CD1c-positive myeloid dendritic cell (primary cell): ENCODE data around the gene PPP1R14C.
"Not testable (repeated sequence)": the region's sequence is repeated elsewhere in the genome, so short reads cannot be mapped to it uniquely, and the experiment has no call there.

Source experiments
- DNase-seq: peaks from one replicate; pipeline ENCODE4 v3.0.0-alpha.2; 2016; ENCODE audit errors: extremely low spot score

Gene PPP1R14C, protein sequence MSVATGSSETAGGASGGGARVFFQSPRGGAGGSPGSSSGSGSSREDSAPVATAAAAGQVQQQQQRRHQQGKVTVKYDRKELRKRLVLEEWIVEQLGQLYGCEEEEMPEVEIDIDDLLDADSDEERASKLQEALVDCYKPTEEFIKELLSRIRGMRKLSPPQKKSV

DNA sequence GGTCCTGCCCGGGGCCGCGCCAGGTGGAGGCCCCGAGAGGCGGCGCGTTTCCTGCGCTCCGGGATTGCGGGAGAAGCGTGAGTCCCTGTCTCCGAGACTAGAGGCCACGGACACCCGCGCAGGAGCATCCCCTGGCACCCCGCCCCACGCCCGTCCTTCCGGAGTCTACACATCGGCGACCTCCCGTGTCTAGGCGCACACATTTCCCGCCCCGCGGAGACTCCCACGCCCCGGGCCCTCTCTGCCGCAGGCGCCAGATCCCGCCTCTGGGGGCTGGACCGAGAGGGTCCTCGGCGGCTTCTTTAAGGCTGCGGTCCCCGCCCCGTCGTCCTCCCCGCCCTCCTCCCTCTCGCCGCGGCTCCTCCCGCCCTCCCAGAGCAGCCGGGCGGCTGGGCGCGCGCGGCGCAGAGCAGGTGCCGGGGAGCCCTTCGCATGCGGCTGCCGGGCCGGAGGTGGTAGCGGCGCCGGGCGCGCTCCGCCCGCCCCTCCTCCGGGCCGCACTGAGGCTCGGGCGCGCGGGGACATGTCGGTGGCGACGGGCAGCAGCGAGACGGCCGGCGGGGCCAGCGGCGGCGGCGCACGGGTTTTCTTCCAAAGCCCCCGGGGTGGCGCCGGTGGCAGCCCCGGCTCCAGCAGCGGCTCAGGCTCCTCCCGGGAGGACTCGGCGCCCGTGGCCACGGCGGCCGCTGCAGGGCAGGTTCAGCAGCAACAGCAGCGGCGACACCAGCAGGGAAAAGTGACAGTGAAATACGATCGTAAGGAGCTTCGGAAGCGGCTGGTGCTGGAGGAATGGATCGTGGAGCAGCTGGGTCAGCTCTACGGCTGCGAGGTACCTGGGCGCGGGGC is at the start of gene PPP1R14C:
PPP1R14C (plus strand) TSS at position 375 of the 846 bp plus-strand sequence; CDS start at position 524, 149 bp downstream.
- DNase-seq: no peak

DNA sequence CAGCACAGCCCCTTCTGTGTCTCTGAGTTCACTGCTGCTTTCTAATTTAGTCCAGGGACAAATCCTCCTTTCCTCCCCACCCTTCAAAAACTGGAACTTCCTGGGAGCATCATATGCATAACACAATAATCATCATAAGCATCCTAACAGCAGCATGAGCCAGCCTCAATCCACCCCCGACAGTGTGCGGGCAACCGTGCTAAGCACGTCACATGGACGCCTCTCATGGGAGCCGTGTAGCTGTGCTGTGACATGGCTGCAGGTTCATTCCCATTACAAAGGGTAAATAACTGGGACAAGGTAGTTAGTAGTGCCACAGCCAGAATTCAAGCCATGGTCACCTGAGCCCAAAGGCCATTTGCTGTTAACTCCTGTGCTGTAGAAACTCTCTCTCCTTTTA is 49.4 kb upstream of the PPP1R14C start:
- DNase-seq: no peak

DNA sequence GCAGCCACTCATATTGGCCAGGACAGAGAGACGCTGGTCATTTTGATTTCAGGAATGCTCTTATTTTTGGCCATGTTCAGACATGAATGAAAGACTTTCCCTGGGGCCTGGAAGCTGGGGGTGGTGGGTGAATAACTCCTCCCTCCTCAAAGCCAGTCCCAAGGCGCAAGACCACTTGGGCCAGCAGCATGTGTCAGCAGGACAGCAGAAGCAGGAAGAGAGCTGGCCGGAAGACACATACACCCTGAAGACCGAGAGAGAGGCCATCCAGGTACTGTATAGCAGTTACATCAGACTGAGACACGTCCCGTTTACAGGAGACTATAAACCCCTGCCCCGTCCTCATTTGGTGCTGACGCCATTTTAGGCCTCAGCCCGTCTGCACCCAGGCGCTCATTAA is 44.7 kb upstream of the PPP1R14C start:
- DNase-seq: no peak

DNA sequence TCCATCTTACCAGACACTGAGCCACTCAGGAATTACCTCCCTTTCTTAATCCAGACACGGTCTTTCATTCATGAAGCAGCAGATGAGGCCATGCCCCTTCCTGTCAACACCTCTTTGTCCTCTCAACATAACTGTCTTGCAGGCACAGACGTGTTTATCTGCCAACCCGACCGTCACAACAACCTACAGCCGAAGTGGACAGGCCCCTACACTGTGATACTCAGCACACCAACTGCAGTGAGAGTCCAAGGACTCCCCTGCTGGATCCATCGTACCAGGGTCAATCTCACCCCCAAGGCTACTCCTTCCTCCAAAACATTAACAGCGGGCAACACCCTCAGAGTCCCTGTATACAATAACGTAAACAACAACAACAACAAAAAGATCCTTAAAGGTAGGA is 43.3 kb upstream of the PPP1R14C start:
- no peak for DNase-seq

DNA sequence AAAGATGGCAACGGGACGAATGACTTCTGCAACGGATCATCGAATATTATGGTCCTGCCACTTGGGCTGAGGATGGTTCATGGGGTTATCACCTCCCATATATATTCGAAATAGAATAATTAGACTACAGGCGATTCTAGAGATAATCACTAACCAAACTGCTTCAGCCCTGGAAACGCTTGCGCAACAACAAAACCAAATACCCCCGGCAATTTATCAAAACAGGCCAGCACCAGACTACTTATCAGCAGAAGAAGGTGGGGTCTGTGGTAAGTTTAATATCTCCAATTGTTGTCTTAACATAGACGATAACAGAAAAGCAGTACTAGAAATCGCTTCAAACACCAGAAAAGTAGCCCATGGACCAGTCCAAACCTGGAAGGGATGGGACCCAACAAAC is 42.9 kb upstream of the PPP1R14C start:
- no peak for DNase-seq

DNA sequence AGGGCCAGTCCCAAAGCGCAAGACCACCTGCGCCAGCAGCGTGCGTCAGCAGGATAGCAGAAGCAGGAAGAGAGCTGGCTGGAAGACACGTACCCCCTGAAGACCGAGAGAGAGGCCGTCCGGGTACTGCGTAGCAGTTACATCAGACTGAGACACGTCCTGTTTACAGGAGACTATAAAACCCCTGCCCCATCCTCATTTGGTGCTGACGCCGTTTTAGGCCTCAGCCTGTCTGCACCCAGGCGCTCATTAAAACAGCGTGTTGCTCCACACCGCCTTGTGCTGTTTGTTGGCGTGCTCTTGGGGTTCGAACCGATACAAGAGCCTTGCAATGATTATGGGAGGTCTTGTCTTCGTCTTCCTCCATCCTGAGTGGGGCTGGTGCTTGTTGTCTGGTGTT is 42.1 kb upstream of the PPP1R14C start:
- DNase-seq: no peak

DNA sequence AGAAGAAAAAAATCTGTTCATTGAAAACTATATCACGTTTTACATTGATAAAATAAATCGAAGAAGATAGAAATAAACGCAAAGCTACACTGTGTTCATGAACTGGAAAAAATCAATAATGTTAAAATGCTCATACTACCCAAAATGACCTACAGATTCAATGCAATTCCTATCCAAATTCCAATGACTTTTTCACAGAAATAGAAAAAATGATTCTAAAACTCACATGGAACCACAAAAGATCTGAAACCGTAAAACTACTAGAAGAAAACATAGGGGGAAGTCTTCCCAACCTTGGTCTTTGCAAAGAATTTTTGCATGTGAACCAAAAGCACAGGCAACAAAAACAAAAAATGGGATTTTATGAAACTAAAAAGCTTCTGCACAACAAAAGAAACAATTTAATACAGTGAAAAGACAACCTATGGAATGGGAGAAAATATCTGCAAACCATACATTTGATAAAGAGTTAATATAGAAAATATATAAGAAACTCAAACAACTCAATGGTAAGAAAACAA is 40.0 kb upstream of the PPP1R14C start:
- no peak for DNase-seq

DNA sequence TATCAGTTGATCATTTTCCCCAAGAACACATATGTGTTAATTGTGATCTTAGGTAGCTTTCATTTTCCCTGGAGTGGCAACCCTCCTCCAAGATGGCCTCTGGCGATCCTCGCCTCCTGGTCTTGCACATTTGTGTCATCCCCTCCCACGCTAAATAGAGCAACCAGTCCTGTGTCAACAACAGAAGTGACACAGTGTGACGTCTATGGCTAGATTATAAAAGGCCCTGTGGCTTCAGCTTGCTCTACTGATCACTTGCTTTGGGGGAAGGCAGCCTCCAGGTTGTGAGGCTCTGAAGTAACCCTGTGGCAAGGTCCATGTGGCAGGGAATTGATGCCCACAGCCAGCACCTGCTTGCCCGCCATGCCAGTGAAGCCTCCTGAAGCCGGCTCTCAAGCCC is 30.6 kb upstream of the PPP1R14C start:
- DNase-seq: no peak

DNA sequence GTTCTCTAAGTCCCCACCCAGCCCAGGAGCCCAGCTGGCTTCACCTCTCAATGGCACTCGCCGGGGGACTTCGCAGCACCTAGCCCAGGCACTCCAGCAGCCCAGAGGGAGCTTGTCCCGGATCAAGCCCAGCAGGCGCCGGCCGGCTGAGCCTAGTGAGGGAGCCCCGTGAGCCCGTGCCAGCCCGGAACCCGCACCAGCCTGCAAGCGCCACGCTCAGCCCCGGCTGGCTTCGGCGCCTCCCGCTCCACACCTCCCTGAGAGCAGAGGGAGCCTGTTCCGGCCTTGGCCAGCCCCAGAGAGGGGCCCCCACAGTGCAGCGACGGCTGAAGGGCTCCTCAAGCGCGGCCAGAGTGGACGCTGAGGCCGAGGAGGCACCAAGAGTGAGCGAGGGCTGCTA is 27.1 kb upstream of the PPP1R14C start:
- no peak for DNase-seq

DNA sequence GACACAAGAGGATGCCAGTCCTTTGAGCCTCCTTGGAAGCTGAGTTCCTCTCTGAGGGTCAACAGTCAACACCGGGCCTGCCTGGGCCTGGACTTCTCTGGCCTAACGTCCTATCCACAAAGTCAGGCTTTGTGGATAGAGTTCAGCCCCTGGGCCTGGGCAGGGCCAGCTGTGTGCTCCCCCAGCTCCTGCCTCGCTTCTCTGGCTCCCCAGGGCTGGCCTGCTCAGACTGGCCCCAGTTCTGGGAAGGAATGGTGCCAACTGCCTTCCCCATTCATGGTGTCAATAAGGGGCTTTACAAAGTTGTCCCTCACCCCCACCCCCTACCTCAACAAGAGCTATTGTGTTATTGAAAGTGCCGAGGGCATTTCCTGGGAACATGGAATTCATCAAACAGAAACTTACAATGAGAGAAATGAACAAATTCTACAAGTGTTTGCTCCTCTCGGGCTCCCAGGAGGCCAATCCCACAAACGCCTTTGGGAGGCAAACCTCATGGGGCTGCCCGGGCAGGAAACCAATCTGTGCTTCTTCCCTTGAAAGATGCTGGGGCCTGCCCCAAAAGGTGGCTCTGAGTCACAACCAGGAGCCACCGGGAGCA is 26.5 kb upstream of the PPP1R14C start:
- no peak for DNase-seq

DNA sequence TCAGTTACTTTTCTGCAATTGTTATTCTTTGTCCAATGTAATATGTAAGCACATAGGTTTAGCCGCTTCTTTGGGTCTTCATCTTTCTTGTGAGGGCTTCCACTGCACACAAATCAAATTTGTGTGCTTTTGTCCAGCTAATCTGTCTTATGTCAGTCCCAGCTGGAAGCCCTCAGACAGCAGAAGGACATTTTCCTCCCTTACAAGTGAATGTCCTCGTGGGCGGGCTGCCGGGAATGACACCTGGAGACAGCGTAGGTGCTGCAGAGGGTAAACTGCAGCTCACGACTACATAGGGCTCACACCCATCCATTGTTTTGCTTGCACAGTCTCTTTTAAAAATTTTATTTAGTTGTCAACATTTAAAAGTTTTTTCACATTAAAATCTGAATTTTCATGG is 24.6 kb upstream of the PPP1R14C start:
- DNase-seq: no peak

DNA sequence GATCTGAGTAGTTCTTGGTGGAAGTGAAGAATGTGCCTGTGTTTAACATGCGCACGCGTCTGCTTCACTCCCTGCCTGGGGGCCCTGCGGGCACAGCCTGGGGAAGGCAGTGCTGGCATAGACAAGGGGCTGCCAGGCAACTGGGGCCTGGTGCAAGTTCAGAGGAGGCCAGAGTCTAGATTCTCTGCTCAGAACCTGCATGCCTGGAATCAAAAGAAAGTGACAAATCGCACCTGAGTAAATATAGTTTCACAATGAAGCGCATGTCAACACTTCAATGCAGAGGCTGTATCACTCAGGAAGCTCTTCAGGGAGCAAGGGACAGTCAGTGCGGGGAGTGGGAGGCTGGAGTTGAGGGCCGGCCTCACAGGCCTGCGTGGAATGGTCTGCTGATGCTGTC is 24.2 kb upstream of the PPP1R14C start:
- DNase-seq: no peak

DNA sequence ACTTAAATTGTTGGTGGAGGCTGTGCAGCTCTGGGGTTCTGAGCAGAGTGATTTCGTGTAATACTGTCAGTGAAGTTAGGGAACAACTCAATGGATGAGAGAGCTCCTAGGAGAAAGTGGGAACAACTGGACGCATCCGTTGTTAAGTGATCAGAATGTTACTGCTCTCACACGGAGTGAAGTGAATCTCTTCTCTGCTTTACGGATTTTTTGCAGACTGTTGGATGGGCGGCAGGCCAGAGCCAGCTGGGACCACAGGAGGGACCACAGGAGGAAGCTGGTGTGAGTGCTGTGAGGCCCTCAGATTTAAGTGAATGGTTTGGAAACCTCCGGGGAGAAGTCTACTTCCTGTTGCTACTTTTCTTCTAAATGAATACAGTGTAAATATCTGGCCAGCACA is 23.7 kb upstream of the PPP1R14C start:
- DNase-seq: no peak

DNA sequence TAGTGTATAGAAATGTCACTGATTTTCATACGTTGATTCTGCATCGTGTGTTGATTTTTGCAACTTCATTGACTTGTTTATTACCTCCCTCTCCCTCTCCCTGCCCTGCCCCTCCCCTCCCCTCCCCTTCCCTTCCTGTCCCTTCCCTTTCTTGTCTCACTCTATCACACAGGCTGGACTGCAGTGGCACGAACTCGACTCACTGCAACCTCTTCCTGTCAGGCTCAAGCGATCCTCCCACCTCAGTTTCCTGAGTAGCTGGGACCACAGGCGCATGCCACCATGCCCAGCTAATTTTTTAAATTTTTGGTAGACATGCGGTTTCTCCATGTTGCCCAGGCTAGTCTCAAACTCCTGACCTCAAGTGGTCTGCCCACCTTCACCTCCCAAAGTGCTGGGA is 19.2 kb upstream of the PPP1R14C start:
- no peak for DNase-seq

DNA sequence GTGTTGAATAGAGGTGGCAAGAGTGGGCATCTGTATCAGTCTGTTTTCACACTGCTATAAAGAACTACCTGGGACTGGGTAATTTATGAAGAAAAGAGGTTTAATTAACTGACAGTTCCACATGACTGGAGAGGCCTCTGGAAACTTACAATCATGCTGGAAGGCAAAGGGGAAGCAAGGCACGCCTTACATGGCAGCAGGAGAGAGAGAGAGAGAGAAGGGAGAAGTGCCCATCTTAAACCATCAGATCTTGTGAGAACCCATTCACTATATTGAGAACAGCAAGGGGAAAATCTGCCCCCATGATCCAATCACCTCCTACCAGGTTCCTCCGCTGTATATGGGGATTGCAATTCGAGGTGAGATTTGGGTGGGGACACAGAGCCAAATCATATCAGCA is 18.6 kb upstream of the PPP1R14C start:
- DNase-seq: no peak

DNA sequence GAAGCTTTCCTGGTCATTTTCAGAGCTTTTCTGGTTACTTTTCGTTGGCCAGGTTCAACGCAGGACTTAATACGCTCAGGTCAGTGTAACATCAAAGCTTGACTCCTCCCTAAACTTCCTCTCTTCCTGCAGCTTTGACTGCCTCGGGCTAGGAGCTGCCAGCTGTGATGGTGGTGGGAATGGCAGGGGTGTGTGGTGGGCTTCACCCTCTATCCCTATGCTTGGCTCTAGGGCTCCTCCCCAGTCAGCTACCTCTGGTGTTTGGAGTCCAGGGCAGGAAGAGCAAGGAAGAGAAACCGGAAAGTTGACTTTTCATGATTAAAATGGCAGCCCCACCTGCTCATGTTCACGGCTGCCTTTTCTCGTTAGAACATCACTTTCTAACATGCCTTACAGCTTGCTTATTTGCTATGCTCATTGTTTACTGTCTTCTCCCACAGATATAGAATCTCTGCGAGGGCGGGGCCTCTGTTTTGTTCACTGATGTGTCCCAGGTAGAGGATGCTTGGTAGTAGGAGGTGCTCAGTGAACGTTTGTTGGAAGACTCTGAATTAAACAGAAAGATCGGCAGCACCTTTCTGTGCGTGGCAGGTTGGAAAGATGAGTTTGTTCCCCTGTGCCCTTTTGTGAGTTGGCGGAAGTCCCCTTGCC is 16.1 kb upstream of the PPP1R14C start:
- DNase-seq: no peak

DNA sequence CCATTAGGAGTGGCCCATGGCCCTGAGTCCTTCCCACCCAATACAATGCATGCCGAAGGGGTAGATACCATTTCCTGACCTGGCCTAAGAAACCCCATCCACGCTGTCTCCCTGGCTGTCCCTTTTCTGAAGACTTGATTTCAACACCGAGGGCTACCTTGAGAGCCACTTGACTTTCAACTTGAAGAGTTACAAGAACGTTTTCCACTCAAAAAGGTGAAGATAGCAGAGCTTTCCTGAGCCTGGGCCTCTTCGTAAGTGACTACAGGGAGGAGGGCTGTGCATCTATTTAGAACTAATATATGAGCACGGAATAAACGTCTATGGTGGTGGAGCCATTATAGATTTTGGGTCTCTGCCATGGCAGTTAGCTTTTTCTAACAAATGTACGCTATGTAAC is 14.4 kb upstream of the PPP1R14C start:
- DNase-seq: no peak

DNA sequence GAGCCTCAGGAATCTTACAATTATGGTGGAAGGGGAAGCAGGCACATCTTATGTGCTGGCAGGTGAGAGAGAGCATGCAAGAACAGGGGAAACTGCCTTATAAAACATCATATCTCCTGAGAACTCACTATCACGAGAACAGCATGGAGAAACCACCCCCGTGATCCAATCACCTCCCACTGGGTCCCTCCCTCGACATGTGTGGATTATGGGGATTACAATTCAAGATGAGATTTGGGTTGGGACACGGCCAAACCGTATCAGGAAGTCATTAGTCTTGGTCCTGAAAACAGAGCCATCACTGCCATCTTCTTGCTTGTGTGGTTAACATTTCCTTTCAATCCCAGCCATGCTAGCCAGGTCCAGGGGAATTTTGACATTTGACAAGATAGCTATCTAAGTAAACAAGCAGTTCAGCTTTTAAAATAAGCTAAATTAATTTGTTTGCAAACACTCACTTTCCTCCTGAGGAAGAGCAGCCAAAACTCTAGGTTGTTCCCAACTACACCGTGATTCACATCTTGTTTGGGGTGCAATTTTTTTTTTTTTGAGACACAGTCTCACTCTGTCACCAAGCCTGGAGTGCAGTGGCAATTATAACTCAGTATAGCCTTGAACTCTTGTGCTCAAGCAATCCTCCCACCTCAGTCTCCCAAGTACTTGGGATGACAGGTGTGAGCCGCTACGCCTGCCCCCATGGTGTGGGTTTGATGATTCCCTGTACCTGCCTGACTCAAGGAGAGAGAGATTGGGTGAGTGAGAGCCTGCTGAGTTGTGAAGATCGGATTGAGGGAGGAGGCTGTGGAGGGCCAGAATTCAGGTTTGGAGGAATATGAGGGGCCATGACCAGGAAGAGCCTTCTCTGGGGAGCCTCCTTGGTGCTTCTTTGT is 13.0 kb upstream of the PPP1R14C start:
- DNase-seq: no peak

DNA sequence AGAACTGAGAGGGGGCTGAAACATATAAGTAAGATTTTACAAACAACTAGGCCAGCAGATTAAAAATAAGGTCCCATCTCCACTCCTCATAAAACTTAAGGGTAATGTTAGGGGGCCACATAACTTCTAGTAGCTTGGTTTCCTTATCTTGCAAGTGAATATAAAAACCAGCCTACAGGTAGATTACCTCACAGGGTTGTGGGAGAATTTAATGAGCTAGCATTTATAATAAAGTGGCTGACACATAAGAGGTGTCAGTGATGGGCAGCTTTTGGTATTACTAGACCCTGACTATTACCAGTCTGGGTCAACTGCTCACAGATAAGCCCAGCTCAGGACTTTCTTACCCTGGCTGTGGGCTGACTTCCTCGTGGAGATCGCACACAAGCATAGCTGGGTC is 9.2 kb upstream of the PPP1R14C start:
- DNase-seq: no peak

DNA sequence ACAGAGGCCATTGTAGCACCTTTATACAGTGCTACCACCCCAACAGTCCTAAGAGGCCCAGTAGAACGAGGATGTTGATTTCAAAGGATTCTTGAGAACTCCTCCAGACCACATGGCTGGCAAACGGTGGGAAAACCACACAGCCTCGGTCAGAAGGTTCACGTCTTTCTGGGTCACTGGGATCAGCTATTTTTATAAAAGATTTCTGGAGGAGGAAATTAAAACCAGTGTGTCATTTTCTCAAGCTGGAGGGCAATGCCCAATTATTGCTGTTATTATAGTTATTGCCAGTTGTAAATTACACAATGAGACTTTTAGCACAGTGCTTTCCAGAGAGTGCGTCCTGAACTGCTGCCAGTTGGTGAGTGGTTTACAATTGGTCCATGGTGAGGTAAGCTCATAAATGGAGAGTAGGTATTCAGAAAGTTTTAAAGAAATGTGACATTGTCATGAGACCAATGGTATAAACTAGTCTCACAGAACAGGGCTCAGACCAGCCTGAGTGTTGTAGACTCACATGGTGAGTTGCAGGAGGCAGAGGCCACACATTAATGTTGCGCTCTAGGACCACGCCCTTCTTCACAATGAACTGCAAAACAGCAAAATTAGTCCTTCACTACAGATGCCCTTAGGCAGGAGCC is 8.4 kb upstream of the PPP1R14C start:
- no peak for DNase-seq

DNA sequence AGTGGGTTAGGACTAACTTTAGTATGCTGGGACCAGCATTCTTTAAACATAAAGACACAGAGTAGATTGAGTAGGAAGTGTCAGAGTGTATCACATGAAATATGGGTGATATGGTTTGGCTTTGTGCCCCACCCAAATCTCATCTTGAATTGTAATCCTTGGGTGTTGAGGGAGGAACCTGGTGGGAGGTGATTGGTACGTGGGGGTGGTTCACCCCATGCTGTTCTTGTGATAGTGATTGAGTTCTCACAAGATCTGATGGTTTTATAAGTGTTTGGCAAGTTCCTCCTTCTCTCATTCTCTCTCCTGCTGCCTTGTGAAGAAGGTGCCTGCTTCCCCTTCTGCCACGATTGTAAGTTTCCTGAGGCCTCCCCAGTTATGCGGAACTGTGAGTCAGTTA is 5.1 kb upstream of the PPP1R14C start:
- not testable (repeated sequence) for DNase-seq
